RPMI8226 (cell line): ENCODE results near the gene MBOAT1.
A peak's percentile ranks its signal among the peaks of the same experiment; 100 is the strongest.

ENCODE experiments used
- DNase-seq: peaks from one replicate; pipeline ENCODE4 v3.0.0-alpha.2; 2015

The MBOAT1 gene

DNA sequence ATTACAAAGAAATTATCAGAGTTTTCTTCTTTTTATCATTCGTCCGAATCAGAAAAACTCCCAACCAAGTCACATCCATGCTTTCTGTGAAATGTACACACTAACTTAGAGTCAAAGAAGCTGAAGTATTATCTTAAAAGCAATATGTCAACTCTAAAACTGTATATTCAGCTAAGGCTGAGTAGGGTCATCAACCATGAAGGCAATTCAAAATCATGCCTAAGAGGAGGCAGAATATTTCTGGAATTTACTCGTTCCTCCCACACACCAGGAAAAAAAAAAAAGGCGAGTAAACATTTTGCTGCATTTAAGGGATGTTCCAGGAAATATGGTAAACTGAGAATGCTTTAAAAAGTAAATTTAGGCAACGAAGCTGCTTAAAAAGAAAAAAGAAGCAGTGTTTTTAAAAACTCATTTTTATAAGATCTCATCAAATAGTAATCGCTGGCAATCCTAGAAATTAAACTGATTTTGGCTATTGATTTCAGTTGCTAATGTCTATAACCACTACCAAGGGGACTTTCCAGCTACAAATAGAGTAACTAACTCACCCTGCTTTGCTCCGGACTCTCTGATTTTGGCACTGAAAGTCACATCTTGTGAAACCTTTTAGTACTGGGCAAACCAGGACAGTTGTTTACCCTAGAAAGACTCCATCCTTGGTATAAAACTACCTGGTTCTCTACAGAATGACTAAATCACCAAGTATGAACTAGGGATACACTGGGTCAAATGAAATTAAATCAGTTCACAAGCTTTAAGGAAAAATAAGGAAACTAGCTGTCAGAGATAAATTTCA, 82.8 kb downstream of the MBOAT1 start:
- no peak for DNase-seq

DNA sequence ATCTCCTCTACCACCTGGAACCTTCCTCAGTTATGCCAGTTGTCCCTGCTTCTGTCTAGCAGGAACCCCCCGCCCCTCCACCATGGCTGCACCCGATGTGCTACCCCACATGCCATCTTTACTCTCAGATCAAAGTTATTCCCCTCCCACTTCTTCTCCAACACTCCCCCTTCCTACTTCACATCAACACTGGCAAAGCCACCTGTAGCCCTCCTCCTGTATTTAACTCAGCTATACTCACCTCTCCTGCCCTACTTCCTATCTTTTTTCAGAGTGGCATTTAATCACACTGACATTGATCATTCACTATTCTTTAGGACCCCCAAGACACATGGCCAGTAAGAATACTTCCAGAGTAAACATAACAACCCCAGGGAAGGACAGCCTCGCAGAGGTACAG, 84.3 kb downstream of the MBOAT1 start:
- DNase-seq, result no peak

DNA sequence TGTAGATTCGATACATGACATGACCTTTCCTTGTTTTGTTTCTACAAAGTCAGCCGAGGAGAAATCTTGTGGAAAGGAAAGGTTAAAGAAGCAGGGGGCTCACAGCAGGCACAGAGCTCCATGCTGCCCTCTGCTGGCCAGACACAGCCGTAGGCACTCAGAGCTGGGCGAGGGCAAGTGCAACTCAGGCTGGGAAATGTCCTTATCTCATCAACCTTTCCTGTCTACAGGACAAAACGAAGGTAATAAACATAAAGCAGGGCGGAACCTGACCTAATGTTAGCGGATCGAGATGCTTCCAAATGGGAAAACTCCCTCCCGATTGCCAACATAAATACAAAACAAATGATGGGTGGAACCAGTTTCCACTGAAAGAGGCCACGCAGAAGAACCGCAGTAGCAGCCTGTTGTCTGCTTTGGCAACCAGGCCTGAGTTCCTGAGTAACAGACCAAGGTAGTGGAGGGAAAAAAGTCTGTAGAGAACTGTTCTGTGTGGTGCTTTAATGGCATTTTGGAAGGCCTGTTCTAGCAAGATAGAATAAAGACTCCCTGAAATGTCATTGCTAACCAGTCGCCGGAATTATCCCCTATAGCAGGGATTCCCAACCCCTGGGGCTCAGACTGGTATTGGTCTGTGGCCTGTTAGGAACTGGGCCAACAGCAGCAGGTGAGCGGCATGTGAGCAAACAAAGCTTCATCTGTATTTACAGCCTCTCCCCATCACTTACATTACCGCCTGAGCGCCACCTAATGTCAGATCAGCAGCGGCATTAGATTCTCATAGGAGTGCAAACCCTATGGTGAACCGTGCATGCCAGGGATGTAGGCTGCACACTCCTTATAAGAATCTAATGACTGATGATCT, 85.2 kb downstream of the MBOAT1 start:
- DNase-seq, result peak; percentile 76

DNA sequence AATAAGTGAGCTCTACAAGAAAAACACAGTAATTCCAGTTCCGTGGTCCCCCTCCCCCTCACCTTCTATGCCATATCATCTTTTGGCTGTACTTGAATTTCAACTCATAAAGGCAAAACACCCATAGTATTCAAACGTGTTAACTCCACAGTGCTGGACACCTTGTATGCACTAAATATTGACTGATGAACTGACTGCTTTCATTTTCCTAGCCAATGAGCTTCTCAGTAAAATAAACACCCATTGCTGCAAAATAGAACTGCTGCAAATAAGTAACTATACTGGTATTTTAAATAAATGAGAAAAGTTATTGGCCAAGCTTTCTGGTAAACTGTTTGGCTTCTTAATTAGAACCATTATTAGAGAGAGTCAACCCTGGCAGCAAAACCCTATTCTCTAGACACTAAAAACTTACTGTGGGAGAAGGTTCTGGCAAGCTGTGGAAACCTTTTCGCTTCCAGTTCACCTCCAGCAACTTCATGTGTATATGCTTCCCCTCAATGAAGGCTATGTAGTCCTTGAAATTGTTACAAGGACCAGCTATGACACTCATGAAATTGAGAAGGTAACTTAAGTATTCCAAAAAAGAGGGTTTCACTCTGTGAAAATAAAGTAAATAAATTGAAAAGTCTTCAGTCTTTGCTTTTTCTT, 86.0 kb downstream of the MBOAT1 start:
- no peak for DNase-seq

DNA sequence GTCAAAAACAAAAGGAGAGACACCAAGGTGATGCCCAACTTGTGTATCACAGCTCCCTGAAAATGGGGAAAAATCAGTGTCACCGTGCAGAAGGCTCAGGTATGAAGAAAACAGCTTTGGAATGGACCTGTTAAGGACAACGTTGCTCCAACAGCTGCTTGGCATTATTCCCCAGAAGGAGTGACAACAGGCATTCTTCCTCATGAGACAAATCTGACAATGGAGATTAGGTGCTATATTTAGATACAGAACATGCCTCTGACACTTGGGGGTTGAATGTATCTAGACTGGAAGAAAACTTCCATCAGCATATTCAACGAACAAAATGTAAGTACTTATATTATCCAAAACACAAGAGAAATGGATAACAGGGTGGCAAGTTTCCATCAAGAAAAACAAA, 87.7 kb downstream of the MBOAT1 start:
- no peak for DNase-seq

DNA sequence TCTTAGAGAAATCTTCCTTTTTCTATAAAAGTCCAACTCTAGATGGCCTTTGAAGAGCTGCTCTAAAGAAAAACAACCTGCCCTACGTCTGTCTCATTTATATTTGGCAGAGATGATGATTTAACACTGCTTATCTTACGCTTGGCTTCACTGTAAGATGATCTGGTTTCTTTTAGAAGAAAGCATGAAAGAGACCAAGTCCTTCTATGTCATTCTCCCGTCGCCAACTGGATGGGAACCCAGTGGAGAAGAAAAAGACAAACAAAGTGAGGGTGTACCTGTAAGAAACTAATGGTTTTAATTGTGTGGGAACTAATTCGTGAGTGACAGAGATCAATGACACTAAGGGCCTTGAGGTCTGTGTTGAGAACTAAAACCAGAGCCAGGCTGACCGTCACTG, 92.8 kb downstream of the MBOAT1 start:
- DNase-seq, result no peak

DNA sequence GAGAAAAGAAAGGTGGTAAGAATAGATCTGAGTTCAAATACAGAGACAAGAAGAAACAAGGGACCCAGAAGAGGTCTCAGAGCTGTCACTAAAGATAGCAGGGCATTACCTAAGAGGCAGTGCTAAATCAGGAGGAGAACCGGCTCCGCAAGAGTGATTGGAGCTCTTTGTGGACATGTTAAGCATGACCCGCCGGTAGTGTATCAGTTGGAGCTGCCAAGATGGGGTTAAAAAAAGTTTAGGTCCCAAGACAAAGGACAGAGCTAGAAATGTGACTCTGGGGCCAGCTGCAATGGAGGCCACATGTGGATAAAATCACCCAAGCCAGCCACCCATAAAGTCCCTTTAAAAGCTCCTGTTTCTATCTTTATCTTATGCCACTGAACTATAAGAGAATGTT, 93.4 kb downstream of the MBOAT1 start:
- no peak for DNase-seq

DNA sequence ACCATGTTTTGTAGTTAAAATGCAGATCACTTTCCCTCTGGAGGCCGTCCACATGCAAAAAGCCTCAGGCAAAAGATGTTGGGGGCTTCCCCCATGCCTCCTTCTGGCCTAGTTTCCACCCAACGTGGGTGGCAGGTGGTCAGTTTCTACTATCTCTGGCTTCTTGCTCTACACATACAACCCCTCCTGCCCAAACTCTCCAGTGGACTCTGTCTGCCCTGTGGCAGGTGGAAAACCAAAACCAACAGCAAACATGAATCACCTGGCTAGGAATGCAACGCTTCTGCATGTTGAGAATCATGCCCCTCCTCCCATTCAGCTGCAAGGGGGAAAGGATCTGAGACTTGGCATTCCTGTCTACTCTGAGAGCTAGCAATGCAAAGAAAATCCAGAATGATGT, 94.8 kb downstream of the MBOAT1 start:
- DNase-seq, result no peak

DNA sequence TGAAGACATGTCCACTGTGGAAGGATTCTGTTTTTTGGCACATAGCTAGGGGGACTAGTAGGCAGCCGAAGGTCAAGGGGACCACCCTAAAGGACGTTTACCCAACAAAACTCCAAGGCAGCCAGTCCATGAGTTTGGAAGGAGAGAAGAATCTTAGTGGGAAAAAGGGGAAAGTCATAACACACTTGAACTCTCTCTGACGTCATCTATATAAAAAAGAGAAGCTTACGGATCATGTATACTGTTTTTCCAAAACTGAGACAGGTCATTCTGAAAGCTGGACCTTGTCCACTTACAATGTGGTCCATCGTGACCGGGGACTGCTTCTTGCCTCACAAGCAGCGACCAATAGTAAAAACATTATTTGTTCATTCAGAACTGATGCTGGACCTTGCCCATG, 95.5 kb downstream of the MBOAT1 start:
- DNase-seq, result no peak

DNA sequence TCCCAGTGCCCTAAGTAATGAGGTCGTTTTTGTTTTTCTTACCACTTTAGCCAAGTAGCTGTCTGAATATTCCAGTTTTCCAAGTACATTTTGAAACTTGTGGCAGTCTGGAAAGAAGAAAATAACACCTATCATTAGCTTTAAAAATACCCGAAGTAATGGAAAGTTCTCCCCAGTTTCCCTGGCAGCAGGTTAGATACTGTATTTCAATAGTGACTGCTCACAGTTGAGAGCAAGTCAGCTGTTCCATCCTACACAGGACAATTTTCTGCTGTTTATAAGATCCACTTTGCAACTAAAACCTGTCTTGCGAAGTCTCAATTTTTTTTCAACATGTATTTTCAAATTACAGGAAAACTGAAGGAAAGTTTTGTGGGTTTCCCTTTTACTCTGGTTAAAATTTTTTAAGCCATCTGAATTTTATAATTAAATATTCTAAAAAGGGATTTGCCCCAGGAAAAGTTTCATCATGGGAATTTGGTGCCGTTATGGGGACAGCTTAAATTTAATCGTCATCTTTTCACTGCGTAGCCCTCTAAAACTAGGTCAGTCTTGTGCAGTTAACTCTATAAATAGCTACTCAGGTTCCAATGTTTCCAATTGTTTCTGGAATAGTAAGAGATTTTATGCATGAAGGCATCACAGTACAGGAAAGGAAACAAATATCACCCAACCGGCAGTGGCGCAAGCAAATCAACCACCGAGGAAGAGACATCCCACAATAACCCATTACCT, 96.9 kb downstream of the MBOAT1 start:
- DNase-seq, result no peak

DNA sequence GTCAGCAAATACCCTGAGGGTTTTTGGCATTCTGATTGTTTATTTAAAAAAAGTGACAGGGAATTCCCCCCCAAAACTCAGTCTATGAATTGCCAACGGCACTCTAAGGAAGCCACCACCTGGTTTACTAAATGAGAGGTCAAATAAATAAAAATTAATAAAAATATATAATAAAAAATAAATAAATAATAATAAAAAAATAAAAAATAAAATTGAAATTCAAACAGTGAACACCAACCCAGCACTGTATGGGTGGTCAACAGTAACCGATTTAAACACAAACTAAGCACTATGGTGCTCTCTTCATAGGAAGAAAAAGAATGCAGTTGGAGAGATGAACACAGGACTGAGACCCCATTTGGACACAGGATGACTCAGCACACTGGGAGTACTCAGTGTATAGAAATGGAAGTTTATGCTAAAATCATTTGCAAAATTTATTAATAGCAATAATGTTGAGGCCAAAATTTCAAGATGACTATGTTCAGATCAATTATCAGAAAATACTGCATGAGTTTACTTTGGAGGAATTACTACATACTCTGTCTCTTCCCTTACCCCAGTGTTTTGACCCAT, 98.5 kb downstream of the MBOAT1 start:
- DNase-seq, result no peak

DNA sequence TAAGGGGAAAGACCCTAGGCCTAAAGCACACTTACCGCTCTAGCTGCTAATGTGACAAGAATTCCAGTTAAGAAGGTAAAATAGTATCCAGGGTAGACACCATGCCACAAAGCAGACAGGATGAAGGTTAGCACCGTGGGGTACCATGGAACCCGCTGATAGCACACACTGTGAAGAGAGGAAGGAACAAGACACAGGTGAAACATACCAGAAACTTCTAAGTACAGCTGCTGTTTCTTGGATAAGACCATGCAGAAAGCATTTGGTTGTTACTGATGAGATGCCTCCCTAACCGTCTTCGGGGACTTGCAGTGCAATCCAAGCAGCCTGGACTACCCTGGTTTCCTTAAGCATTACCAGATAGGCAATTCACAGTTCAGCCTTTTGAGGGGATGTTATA, 99.4 kb downstream of the MBOAT1 start:
- DNase-seq, result no peak

DNA sequence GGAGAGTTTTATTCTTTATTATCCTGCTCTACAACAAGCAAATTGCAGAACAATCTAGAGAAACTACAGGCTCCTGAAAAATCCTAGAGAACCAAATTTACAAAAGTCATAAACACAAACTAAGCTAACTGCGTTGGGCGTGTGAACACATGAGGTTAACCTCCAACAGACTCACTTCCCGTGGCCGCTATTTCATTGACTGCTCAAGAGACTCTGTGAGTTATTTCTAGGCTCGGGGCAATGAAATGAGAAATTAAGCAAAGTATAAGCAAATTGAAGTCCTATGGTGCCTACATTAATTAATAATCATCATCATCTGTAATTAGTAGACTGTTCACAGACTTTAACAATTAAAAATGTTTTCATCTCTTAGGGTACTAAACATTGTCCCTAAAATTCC, 100.0 kb downstream of the MBOAT1 start:
- DNase-seq, result no peak

DNA sequence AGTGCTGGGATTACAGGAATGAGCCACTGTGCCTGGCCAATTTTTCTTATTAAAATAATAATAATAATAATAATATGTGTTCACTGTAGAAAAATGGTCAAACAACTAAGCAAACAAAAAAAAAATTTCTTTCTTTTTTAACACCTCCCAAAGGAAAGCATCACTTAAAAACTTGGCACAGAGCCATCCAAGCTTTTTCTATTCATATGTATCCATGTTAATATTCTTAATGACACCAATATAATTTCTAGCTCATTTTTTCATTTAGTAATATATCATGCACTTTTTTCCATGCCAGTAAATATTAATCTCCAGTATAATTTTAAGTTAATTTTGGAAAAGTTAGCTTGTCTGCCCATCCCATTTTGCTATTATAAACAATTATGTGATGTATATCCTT, 101.8 kb downstream of the MBOAT1 start:
- DNase-seq, result no peak

DNA sequence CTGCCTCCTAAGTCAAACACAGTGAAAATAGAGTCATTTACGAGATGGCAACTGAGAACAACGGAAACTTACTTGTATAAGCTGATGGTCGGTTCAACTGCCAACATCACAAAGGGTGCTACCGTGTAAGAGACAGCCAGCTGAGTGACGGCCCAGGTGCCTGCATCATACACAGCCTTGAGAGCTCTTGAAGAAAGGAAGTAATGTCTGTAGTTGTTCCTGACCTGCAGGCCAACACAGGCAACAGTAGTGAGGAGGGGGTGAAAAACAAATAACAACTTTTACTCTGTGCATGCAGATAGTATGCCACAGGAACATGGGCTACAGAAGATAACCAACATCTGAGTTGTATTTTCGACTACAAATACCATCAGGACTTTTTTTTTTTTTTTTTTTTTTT, 102.7 kb downstream of the MBOAT1 start:
- DNase-seq, result no peak

DNA sequence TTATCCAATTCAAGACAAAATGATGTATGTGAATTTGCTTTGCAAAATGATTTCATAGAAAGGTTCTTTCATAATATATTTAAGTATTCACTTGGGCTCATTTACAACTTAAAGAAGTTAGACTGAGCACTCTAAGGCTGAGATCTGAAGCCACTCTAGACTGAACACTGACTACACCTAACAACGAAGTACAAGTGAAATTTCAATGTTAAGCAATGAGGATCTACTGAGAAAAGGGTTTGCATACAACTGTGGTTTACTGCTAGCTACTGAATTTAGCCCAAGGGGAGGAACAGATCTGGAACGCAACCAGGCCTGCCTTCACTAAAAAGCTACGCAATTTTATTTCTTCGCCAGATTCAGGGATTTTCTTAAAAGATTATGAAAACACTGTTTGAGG, 106.4 kb downstream of the MBOAT1 start:
- DNase-seq, result no peak

DNA sequence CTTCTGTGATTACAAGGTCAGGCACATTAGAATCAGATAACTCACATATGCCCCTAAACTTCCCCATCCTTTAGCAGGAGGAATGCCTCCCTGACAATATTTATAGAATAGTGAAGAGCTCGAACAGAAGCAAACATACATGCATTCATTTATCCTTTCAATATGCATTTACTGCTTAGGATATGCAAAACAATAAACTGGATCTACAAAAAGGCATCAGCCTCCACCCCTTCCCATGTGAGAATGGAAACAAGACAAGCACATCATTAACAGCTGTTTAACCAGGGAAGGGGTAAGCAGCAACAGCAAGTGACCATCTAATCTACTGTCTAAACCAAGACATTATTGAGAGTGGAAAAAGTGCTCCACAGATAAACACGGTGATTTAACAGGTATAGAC, 107.6 kb downstream of the MBOAT1 start:
- no peak for DNase-seq

DNA sequence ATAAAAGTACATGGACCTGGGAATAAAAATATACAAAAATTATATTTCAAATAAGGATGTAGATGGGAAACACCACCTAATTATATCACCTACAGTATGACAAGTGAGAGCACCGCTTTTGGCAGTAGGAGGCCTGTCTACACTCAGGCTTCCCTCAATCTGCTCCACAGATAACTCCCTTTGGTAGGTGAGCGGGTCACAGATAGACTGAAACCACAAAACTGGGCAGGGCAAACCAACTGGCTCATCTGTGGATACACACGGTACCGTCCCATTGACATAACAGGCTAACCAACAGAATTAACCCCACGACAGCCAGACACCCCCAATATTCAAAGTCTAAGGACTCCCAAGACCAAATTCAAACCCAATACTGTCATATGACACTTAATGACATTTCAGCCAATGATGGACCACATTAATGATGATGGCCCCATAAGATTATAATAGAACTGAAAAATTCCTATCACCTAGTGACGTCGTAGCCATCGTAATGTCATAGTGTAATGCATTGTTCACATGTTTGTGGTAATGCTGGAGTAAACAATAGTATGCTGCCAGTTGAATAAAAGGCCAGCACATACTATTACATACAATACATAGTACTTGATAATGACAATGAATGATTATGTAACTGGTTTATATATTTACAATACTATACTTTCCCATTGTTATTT, 109.7 kb downstream of the MBOAT1 start:
- DNase-seq, result no peak

DNA sequence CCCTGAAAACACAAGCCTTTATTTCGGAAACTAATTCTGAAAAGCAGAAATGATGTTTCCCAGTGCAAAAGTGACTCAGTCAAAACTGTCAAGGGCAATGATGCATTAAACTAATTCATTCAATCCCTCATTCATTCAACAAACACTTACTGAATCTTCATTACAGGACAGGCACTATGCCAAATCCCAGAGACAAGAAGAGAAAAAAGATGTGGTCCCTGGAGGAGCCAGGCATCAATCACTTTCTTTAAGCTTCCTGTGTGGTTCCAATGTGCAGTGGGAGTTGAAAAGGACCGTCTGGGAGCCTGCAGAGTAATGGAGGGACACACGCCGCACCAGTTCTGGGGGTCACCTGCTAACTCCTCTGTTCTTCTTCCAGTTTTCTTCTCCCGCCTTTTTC, 113.1 kb downstream of the MBOAT1 start:
- DNase-seq, result no peak

DNA sequence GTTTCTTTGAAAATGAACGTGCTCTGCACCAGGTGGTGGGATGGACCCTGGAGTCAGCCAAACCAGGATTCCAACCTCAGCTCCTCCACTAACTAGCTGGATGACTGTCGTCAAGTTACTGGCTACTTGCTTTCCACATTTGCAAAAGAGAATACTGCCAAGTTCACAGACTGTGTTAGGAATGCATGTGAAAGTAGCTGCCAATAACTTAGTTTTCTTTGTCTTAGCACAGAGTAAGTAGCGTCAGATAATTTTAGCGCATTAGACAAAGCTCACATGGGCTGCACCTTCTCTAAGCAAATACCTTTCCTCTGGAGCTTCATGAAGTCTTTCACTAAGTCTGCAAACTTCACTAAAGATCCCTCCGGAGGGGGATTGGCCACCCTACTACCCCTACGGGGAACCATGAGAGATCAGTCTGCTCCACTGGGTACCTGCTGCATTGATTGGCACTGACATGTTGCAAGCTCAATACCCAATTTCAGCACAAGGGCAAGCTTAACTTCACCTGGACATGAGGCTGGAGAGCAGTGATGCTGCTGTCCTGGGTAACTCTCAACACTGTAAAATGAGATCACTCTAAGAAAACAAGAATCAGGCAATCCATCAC, 113.9 kb downstream of the MBOAT1 start:
- DNase-seq, result no peak

DNA sequence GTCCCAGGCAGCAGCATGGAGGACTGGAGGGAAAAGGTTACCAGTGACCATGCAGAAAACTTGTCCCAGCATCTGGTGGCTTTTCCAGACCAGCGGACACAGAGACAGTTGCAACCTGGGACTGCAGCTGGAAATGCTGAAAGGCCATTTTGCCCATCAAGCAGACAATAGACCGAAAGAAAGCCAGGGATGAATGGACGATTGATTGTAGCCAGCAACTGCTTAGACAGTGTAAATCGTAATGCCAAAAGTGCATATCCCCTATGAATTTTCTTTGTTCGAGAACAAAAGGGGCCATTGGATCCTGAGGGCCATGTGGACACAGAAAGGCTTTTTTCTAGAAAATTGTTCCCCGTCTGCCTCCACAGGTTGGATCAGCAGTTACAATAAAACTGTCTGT, 115.7 kb downstream of the MBOAT1 start:
- no peak for DNase-seq

DNA sequence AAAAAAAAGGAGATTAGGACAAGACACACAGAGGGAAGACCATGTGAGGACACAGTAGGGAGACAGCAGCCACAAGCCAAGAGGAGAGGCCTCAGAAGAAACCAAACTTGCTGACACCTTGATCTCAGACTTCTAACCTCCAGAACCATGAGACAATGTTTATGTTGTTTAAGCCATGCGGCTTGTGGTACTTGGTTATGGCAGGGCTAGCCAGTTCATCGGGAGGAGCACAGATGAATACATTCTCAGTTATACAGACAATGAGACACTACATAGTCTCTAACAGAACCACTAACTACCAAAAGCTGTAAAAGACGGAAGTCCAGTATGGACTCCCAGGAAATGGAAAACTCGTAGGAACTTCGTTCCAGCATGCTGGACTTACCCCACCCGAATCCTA, 116.8 kb downstream of the MBOAT1 start:
- no peak for DNase-seq
